DND-41 (cell line): ENCODE measurements around the gene SLC12A5.
"Not testable (repeated sequence)": the region's sequence is repeated elsewhere in the genome, so short reads cannot be mapped to it uniquely, and the experiment has no call there.

Source experiments
- ATAC-seq: fragments of 200-7000 bp; cut with Tn5 transposase; 3 replicates; pipeline ENCODE4 v1.9.1; 2021; ENCODE audit warnings: low read depth; ENCODE audit not compliant: insufficient read depth
- DNase-seq: peaks from one replicate; pipeline ENCODE4 v3.0.0-alpha.2; 2020
- H2AFZ ChIP-seq: 2 replicates; pipeline ENCODE4 v1.6.0; 2012; ENCODE audit warnings: low read depth, low read length
- H3K27ac ChIP-seq: 2 replicates; pipeline ENCODE4 v1.5.1; 2012; ENCODE audit warnings: low read length, inconsistent platforms
- H3K27me3 ChIP-seq: fragments of 200-600 bp; sonication (generic); 2 replicates; pipeline ENCODE4 v1.6.0; 2012; ENCODE audit warnings: low read length, mild to moderate bottlenecking, inconsistent platforms; ENCODE audit not compliant: insufficient read depth, poor library complexity
- H3K36me3 ChIP-seq: 2 replicates; pipeline ENCODE4 v1.5.1; 2012; ENCODE audit warnings: low read length, inconsistent platforms; ENCODE audit not compliant: insufficient read depth
- H3K4me1 ChIP-seq: 2 replicates; pipeline ENCODE4 v1.5.1; 2012; ENCODE audit warnings: mild to moderate bottlenecking, low read length; ENCODE audit not compliant: insufficient read depth
- H3K4me2 ChIP-seq: 2 replicates; pipeline ENCODE4 v1.6.0; 2012; ENCODE audit warnings: mild to moderate bottlenecking, moderate library complexity, low read length, inconsistent platforms; ENCODE audit not compliant: insufficient read depth
- H3K4me3 ChIP-seq, 2 experiments: fragments of 200-600 bp in 1 of 2; shearing (Covaris generic) in 1 of 2; 2 replicates each; pipeline ENCODE4 v1.5.1; 2012 to 2016; ENCODE audit warnings: inconsistent platforms in 2 of 2, low read length in 2 of 2, mild to moderate bottlenecking in 2 of 2, low read depth in 1 of 2, moderate library complexity in 1 of 2
- H3K79me2 ChIP-seq: 2 replicates; pipeline ENCODE4 v1.6.0; 2012; ENCODE audit warnings: low read length, inconsistent platforms; ENCODE audit not compliant: insufficient read depth
- H3K9ac ChIP-seq: 2 replicates; pipeline ENCODE4 v1.6.0; 2012; ENCODE audit warnings: low read depth, mild to moderate bottlenecking, inconsistent platforms, low read length, moderate library complexity
- H3K9me3 ChIP-seq: 2 replicates; pipeline ENCODE4 v1.5.1; 2012; ENCODE audit warnings: low read length, moderate library complexity, mild to moderate bottlenecking, inconsistent platforms; ENCODE audit not compliant: insufficient read depth, severe bottlenecking
- H4K20me1 ChIP-seq: 2 replicates; pipeline ENCODE4 v1.6.0; 2012; ENCODE audit warnings: low read length; ENCODE audit not compliant: insufficient read depth
- EZH2 ChIP-seq: IDR thresholded peaks from 3 replicates; pipeline ENCODE4 v1.6.1; 2012; ENCODE audit warnings: borderline replicate concordance, low read depth, mild to moderate bottlenecking, moderate library complexity, low read length, inconsistent platforms; ENCODE audit not compliant: severe bottlenecking
- TF ChIP-seq, protein P1 (sequence below): IDR thresholded peaks from 2 replicates; pipeline ENCODE4 v1.5.1; 2012; ENCODE audit warnings: borderline replicate concordance, low read length, moderate library complexity, mild to moderate bottlenecking; ENCODE audit not compliant: poor library complexity, severe bottlenecking; ENCODE audit errors: extremely low read depth

The SLC12A5 gene

DNA sequence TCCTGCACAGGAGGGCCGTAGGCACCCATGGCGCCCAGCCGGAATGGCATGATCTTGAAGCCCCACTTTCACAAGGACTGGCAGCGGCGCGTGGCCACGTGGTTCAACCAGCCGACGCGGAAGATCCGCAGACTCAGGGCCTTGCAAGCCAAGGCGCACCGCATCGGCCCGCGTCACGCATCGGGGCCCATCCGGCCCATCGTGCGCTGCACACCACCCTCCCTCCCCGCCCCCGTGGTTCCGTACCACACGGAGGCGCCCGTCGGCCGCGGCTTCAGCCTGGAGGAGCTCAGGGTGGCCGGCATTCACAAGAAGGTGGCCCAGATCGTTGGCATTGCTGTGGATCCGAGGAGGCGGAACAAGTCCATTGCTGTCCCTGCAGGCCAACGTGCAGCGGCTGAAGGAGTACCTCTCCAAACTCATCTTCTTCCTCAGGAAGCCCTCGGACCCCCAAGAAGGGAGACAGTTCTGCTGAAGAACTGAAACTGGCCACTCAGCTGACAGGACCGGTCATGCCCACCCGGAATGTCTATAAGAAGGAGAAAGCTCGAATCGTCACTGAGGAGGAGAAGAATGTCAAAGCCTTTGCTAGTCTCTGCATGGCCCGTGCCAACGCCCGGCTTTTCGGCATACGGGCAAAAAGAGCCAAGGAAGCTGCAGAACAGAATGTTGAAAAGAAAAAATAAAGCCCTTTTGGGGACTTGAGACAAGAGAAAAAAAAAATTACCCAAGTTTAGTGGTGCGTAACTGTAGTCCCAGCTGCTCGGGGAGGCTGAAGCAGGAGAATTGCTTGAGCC lies 70.7 kb downstream of the SLC12A5 start:
- Histone ChIP-seq H2AFZ (no peak overlapping the region), H3K36me3 (no peaks in the 10 kb centered on the region), H3K4me1 (no peaks in the 10 kb centered on the region), H3K9me3 (no peaks in the 10 kb centered on the region), H4K20me1 (no peaks in the 10 kb centered on the region), H3K4me3 (no peak overlapping the region), H3K27ac (no peak overlapping the region), H3K9ac (no peak overlapping the region), H3K4me2 (no peak overlapping the region), H3K27me3 (peaks cover 5% of the 10 kb centered on the region), H3K79me2 (no peaks in the 10 kb centered on the region)
- DNase-seq (no peak), ATAC-seq (no peak)
- TF ChIP-seq, protein P1, sequence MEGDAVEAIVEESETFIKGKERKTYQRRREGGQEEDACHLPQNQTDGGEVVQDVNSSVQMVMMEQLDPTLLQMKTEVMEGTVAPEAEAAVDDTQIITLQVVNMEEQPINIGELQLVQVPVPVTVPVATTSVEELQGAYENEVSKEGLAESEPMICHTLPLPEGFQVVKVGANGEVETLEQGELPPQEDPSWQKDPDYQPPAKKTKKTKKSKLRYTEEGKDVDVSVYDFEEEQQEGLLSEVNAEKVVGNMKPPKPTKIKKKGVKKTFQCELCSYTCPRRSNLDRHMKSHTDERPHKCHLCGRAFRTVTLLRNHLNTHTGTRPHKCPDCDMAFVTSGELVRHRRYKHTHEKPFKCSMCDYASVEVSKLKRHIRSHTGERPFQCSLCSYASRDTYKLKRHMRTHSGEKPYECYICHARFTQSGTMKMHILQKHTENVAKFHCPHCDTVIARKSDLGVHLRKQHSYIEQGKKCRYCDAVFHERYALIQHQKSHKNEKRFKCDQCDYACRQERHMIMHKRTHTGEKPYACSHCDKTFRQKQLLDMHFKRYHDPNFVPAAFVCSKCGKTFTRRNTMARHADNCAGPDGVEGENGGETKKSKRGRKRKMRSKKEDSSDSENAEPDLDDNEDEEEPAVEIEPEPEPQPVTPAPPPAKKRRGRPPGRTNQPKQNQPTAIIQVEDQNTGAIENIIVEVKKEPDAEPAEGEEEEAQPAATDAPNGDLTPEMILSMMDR = no peak
- TF ChIP-seq EZH2 = no peak

DNA sequence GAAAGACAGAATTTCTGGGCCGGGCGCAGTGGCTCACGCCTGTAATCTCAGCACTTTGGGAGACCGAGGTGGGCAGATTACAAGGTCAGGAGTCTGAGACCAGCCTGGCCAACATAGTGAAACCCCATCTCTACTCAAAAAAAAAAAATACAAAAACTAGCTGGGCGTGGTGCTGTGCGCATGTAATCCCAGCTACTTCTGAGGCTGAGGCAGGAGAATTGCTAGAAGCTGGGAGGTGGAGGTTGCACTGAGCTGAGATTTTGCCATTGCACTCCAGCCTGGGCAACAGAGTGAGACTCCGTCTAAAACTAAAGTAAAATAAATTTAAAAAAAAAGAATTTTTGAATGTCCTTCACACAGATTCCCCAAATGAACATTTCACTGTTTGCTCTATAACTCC lies 71.4 kb downstream of the SLC12A5 start:
- H3K4me2 ChIP-seq, H3K4me3 ChIP-seq, H3K79me2 ChIP-seq, H3K4me1 ChIP-seq, DNase-seq, H3K9me3 ChIP-seq, ATAC-seq, H3K36me3 ChIP-seq, H3K27me3 ChIP-seq, H4K20me1 ChIP-seq, H2AFZ ChIP-seq, H3K9ac ChIP-seq, H3K27ac ChIP-seq: not testable (repeated sequence)

DNA sequence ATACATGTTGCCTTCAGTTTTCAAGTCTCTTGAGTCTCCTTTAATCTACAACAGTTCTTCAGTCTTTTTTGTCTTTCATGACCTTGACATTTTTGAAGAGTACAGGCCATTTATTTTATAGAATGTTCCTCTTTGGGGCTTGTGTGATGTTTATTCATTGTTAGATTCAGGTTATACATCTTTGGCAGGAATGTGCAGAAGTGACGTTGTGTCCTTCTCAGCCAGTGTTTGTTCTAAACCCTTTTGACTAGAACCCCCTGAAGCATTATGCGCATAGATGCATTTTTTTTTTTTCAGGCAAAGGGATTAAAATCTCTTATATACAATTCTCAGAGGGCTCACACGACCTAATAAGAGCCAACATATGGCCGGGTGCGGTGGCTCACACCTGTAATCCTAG lies 72.0 kb downstream of the SLC12A5 start:
- Histone ChIP-seq H3K79me2 (no peaks in the 10 kb centered on the region), H3K4me3 (no peak overlapping the region), H3K9me3 (no peaks in the 10 kb centered on the region), H3K9ac (no peak overlapping the region), H3K4me2 (no peak overlapping the region), H4K20me1 (no peaks in the 10 kb centered on the region), H3K27ac (no peak overlapping the region), H2AFZ (no peak overlapping the region), H3K27me3 (peaks cover 5% of the 10 kb centered on the region), H3K4me1 (no peaks in the 10 kb centered on the region), H3K36me3 (no peaks in the 10 kb centered on the region)
- no peak for ATAC-seq
- TF ChIP-seq, protein P1 = no peak
- TF ChIP-seq EZH2 = no peak
- DNase-seq = no peak

DNA sequence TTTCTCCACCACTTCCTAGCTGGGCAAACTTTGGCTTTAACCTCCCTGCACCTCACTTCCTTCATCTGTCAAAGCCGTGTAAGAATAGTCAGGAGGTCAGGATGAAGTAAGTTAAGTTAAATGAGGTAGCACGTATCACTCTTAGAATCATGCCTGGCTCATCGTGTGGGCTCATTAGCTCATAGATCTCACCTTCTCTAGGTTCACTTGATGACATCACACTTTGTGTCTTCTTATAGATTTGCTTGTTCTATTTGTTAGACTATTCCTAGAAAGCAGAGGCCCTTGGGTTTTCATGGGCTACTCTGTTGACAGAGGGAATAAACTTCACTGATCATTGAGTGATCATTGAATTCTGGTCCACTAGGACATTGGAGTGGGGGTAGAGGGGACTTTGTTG lies 72.9 kb downstream of the SLC12A5 start:
- H3K4me1 ChIP-seq = no peaks in the 10 kb centered on the region
- TF ChIP-seq, protein P1 = no peak
- TF ChIP-seq EZH2 = no peak

More for the DNA sequence above, 72.9 kb downstream of the SLC12A5 start:
- Histone ChIP-seq H3K36me3 (no peaks in the 10 kb centered on the region), H3K79me2 (no peaks in the 10 kb centered on the region), H3K4me3 (no peak overlapping the region), H3K27me3 (peaks cover 5% of the 10 kb centered on the region), H3K9ac (no peak overlapping the region), H2AFZ (no peak overlapping the region), H3K4me2 (no peak overlapping the region), H3K27ac (no peak overlapping the region), H3K9me3 (no peaks in the 10 kb centered on the region), H4K20me1 (no peaks in the 10 kb centered on the region)
- ATAC-seq = no peak
- no peak for DNase-seq
